NCI-H1436 (cell line): Measurements from ENCODE around the gene IGHMBP2.
"Not testable (repeated sequence)": the region's sequence is repeated elsewhere in the genome, so short reads cannot be mapped to it uniquely, and the experiment has no call there.

Experiments used
- DNase-seq: peaks from one replicate; lab custom pipeline; 2025; lab: John Stamatoyannopoulos, UW

IGHMBP2 gene

DNA sequence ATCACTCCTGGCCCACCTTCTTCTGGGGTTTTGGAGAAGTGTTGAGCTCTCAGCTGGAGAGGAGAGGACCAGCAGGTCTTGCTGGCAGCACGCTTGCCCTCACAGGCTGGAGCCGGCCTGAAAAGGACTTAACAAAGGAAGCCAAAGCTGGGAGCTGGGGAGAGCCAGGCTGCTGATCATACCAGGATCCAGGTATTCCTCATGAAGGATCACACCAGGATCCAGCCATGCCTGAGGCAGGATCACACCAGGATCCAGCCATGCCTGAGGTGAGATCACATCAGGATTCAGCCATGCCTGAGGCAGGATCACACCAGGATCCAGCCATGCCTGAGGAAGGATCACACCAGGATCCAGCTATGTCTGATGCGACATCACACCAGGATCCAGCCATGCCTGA, 60.1 kb downstream of the IGHMBP2 start:
- DNase-seq = no peak

GRCh38 chr11:68965901-68966853, 62.5 kb downstream of the IGHMBP2 start:
- no peak for DNase-seq

GRCh38 chr11:68966894-68967780, 63.4 kb downstream of the IGHMBP2 start:
- DNase-seq = no peak

GRCh38 chr11:68968306-68969250, 64.9 kb downstream of the IGHMBP2 start:
- no peak for DNase-seq

- DNase-seq = no peak
Observed at GRCh38 chr11:68969386-68969785, 65.7 kb downstream of the IGHMBP2 start.

DNA sequence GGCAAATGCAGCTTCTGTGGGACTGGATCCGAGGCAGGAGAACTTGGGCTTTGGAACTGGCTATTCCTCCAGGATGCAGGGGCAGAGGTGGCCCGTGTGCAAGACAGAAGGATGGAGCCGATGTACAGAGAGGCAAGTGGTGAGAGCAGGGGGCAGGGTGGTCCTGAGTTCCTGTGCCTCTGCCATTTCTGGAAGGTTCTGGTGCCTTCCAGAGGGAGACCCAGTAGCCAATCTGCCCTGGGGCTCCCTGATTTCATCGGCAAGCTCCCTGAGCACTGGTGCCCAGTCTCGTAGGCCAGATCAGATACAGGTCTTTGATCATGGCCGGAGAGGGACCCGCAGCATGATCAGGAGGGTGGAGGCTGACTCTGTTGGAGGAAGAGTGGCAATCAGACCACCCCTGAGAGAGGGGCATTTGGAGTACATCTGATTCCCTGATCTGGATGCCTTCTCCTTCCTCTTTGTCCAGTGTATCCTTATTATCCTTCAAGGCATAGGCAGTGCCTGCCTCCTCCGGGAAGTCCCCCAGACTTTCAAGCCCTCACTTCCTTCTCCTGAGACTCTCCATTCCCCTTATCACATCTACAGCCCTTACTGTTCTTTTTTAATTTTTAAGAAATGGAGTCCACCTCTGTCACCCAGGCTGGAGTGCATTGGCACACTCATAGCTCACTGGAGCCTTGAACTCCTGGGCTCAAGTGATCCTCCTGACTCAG, 67.4 kb downstream of the IGHMBP2 start:
- DNase-seq = no peak

- no peak for DNase-seq
Observed at GRCh38 chr11:68973219-68973618, 69.5 kb downstream of the IGHMBP2 start.

DNA sequence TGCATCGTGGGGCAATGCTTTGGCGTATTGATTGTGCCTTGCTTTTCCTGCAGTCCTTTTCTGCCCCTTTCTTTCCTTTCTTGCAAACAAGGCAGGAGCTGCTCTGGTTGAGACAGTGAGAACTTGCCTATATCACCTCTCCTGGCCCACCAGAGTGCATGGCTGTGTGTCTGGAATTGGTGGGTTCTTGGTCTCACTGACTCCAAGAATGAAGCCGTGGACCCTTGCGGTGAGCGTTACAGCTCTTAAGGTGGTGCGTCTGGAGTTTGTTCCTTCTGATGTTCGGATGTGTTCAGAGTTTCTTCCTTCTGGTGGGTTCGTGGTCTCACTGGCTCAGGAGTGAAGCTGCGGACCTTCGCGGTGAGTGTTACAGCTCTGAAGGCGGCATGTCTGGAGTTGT, 70.0 kb downstream of the IGHMBP2 start:
- not testable (repeated sequence) for DNase-seq

DNA sequence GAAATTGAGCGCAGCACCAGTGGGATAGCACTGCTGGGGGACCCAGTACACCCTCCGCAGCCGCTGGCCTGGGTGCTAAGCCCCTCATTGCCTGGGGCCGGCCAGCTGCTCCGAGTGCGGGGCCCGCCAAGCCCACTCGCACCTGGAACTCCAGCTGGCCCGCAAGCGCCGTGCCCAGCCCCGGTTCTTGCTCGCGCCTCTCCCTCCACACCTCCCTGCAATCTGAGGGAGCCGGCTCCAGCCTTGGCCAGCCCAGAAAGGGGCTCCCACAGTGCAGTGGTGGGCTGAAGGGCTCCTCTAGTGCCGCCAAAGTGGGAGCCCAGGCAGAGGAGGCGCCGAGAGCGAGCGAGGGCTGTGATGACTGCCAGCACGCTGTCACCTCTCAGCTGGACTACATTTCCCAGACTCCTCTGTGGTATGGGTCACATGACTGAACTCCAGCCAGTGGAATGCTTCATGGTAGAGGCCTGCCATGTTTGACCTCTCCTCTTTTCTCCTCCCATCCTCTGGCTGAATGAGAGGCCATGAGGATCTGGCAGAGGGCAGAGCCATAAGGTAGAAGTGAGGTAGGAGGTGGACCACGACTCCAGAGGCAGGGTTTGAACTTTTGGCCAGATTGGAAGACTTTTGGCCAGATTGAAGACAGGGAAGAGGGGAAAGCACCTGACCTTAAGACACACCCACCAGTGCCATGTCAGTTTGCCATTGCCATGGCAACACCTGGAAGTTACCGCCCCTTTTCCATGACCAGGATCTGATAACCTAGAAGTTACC, 70.9 kb downstream of the IGHMBP2 start:
- DNase-seq = no peak

- no peak for DNase-seq
Observed at GRCh38 chr11:68976095-68976494, 72.4 kb downstream of the IGHMBP2 start.

DNA sequence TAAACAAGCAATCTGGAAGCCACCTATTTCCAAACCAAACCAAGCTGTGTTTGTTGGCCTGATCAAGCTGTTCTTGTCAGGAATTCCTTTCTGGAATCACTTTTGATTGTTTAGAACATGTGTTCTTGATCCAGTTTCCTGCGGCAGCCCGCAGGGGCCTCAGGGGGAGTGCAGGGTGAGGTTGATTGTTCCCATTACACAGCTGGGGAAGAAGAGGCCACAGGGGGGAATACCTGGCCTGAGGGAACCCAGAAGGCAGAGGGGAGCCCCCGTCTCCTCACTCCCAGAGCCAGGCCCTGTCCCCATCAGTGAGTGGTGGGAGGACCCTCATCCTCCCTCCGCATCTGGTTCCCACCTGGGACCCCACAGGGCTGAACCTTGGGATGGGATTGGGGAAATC, 72.9 kb downstream of the IGHMBP2 start:
- no peak for DNase-seq

- DNase-seq = no peak
Observed at GRCh38 chr11:68977781-68978625, 74.3 kb downstream of the IGHMBP2 start.

DNA sequence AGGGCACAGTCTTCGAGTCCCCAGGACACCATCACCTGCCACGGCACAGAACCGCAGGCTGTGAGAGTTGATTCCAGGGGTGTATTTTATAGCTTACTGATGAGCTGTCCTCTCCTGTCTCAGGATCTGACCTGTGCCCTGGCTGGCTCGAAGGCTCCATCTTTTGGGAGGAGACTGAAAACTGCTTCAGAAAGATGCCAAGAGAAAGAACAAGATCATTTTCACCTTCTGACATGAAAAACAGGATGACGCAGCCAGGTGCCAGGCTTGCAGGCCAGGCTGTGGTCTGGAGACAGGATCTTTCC, 74.9 kb downstream of the IGHMBP2 start:
- no peak for DNase-seq

- no peak for DNase-seq
Observed at GRCh38 chr11:68978931-68979594, 75.4 kb downstream of the IGHMBP2 start.

DNA sequence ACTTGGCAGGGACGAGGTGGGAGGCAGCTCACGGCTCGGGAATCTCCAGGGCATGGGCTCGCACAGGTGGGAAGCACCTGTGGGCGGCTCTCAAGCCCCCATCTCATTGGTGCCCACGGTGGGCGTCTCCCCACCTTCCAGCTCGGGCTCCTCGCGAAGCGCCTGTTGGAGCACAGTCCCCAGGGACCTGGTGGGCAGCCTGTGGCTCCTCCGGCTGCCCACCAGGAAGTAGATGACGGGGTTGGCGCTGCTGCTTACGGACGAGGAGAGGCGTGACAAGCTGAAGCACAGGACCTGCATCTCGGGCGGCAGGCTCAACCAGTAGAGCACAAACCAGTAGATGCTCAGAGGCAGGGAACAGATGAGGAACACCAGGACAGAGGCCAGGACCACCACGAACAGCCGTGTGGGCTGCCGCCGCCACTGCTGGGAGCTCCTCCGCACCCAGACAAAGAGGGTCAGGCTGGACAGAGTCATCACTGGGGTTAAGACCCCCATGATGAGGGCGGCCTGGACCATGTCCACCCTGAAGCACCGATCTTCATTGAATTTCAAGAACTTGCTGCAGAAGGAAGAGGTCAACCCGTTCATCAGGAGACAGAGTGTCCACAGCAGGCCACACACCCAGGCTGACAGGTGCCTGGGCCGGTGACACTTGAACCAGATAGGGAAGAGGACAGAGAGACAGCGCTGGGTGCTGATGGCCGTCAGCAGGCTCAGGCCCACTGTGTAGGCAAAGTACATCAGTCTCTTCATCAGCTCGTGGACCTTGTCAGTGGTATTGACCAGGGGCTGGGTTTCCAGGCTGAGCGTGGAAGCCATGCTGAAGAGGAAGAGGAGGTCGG, 76.5 kb downstream of the IGHMBP2 start:
- DNase-seq = no peak

DNA sequence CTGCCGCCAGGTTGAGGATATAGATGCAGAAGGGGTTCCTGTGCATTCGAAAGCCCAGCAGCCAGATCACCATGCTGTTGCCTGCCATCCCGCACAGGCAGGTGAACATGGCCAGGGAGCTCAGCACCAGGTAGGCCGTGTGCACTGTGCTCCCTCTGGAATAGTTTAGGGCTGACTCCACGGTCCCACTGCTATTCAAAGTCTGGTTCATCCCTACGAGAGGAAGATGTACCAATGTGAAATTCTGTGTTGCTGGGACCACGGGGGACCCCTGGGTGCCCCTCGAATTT, 77.0 kb downstream of the IGHMBP2 start, which contains the start of gene MRGPRD:
Gene MRGPRD, minus strand, starts transcription at position 211 of the 290 bp plus-strand sequence. Its CDS starts 0 bp downstream, at position 211.
- no peak for DNase-seq

- no peak for DNase-seq
Observed at GRCh38 chr11:68982134-68982533, 78.4 kb downstream of the IGHMBP2 start.

DNA sequence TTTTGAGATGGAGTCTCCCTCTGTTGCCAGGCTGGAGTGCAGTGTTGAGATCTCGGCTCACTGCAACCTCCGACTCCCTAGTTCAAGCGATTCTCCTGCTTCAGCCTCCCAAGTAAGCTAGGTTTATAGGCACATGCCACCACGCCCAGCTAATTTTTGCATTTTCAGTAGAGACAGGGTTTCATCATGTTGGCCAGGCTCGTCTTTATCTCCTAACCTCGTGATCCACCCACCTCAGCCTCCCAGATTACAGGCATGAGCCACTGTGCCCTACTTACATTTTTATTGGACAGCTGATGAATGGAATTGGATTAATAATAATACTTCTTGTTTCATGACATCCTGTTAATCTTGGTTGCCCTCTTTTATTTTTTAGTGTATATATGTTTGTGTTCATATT, 80.1 kb downstream of the IGHMBP2 start:
- no peak for DNase-seq
